Activated T-cell treated with anti-CD3 and anti-CD28 coated beads, Interleukin-2, amount 50 U/mL, for 4 hours (primary cell): ENCODE measurements around the gene MRPL21. TPM values are rescaled to one million over a fixed set of nuclear protein-coding genes. Genes with fewer than 3 reads are reported as not detected.
"Not testable (repeated sequence)": the region's sequence is repeated elsewhere in the genome, so short reads cannot be mapped to it uniquely, and the experiment has no call there.

Source experiments
- ATAC-seq, 2 donors: fragments of 200-7000 bp; cut with Tn5 transposase; one replicate each; pipeline ENCODE4 v1.10.0; 2021
- DNase-seq: peaks from one replicate; pipeline ENCODE4 v3.0.0-alpha.2; 2020
- H3K27me3 Mint-ChIP-seq: one replicate; pipeline ENCODE4 v1.8.0; 2021; ENCODE audit warnings: low read depth, mixed read lengths
- H3K36me3 Mint-ChIP-seq: one replicate; pipeline ENCODE4 v1.8.0; 2022; ENCODE audit warnings: mixed read lengths; ENCODE audit not compliant: insufficient read depth
- H3K4me1 Mint-ChIP-seq: one replicate; pipeline ENCODE4 v1.8.0; 2021; ENCODE audit warnings: low read depth, mixed read lengths
- H3K4me3 Mint-ChIP-seq: one replicate; pipeline ENCODE4 v1.8.0; 2021; ENCODE audit warnings: mild to moderate bottlenecking, moderate library complexity, mixed read lengths
- H3K9me3 Mint-ChIP-seq: one replicate; pipeline ENCODE4 v1.8.0; 2021; ENCODE audit warnings: mixed read lengths
- total RNA-seq, 3 donors: library from RNA; stranded (reverse); gene quantifications; one replicate each; pipeline ENCODE4 v1.2.1, GENCODE V29; 2021

The MRPL21 gene
- total RNA-seq, 3 donors from 2014 or later = 106 to 130 (median 122) TPM

DNA sequence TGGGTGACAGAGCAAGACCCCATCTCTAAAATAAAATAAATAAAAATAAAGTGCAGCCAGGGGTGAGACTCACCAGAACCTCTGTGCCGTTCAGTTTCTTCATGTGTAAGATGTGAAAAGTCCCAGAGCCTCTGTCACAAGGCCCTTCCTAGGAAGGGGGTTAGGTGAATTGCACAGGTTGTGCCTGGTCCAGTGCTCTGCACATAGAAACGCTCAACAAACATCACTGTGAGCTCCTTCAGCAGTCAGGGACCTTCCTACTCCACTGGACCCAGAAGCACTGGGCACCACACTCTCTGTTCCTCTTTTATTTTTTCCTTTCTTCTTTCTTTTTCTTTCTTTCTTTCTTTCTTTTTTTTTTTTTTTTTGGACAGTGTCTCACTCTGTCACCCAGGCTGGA lies 22.3 kb downstream of the MRPL21 start:
- no peak for DNase-seq
- H3K4me3 Mint-ChIP-seq = no peak overlapping the region
- H3K36me3 Mint-ChIP-seq = peaks cover 4% of the 10 kb centered on the region
- no peaks in the 10 kb centered on the region for H3K9me3 Mint-ChIP-seq
- H3K4me1 Mint-ChIP-seq = no peaks in the 10 kb centered on the region
- H3K27me3 Mint-ChIP-seq = no peaks in the 10 kb centered on the region
- ATAC-seq = no peak

DNA sequence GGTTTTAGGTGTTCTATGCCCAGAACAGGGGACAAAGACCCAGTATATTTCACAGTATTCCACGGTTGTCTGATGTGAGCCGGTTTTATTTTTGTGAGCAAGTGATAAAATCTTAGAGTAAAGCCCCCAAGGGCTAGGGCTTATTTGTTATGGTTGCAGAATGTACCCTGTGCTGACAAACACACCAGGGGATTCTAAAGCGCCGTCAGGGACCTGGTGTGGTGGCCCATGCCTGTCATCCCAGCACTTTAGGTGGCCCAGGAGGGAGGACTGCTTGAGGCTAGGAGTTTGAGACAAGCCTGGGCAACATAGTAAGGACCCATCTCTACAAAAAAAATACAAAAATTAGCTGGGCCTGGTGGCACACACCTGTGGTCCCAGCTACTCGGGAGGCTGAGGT lies 22.8 kb downstream of the MRPL21 start:
- Mint-ChIP-seq H3K9me3 (no peaks in the 10 kb centered on the region), H3K4me3 (no peak overlapping the region), H3K4me1 (no peaks in the 10 kb centered on the region), H3K27me3 (no peaks in the 10 kb centered on the region), H3K36me3 (peaks cover 4% of the 10 kb centered on the region)
- DNase-seq (no peak), ATAC-seq (no peak)

- Mint-ChIP-seq H3K27me3 (no peaks in the 10 kb centered on the region), H3K9me3 (no peaks in the 10 kb centered on the region), H3K4me1 (no peaks in the 10 kb centered on the region), H3K36me3 (peaks cover 2% of the 10 kb centered on the region), H3K4me3 (no peak overlapping the region)
- no peak for ATAC-seq
- DNase-seq = no peak
Observed at GRCh38 chr11:68878022-68878421, 25.6 kb downstream of the MRPL21 start.

GRCh38 chr11:68872216-68873003 lies 31.2 kb downstream of the MRPL21 start:
- no peak for ATAC-seq
- DNase-seq = no peak
- no peaks in the 10 kb centered on the region for H3K9me3 Mint-ChIP-seq
- H3K4me1 Mint-ChIP-seq = peaks cover 10% of the 10 kb centered on the region
- H3K36me3 Mint-ChIP-seq = peaks cover 5% of the 10 kb centered on the region
- H3K4me3 Mint-ChIP-seq = no peak overlapping the region
- peaks cover 24% of the 10 kb centered on the region for H3K27me3 Mint-ChIP-seq

GRCh38 chr11:68870470-68870869 lies 33.2 kb downstream of the MRPL21 start:
- H3K4me3 Mint-ChIP-seq = peak overlapping the region; percentile 69
- H3K27me3 Mint-ChIP-seq = peaks cover 24% of the 10 kb centered on the region
- peaks cover 10% of the 10 kb centered on the region for H3K4me1 Mint-ChIP-seq
- DNase-seq (no peak), ATAC-seq (no peak)
- peaks cover 5% of the 10 kb centered on the region for H3K36me3 Mint-ChIP-seq
- H3K9me3 Mint-ChIP-seq = no peaks in the 10 kb centered on the region

GRCh38 chr11:68868221-68868835 lies 35.3 kb downstream of the MRPL21 start:
- peaks cover 10% of the 10 kb centered on the region for H3K4me1 Mint-ChIP-seq
- DNase-seq = no peak
- peaks cover 24% of the 10 kb centered on the region for H3K27me3 Mint-ChIP-seq
- no peak for ATAC-seq
- no peak overlapping the region for H3K4me3 Mint-ChIP-seq
- peaks cover 8% of the 10 kb centered on the region for H3K36me3 Mint-ChIP-seq
- peaks cover 3% of the 10 kb centered on the region for H3K9me3 Mint-ChIP-seq

- H3K9me3 Mint-ChIP-seq = peaks cover 4% of the 10 kb centered on the region
- ATAC-seq (no peak), DNase-seq (no peak)
- peaks cover 10% of the 10 kb centered on the region for H3K4me1 Mint-ChIP-seq
- peaks cover 9% of the 10 kb centered on the region for H3K36me3 Mint-ChIP-seq
- peaks cover 24% of the 10 kb centered on the region for H3K27me3 Mint-ChIP-seq
- H3K4me3 Mint-ChIP-seq = no peak overlapping the region
Observed at GRCh38 chr11:68867066-68867465, 36.6 kb downstream of the MRPL21 start.

GRCh38 chr11:68865241-68865640 lies 38.4 kb downstream of the MRPL21 start:
- Mint-ChIP-seq H3K27me3 (peaks cover 19% of the 10 kb centered on the region), H3K4me1 (peaks cover 10% of the 10 kb centered on the region)

GRCh38 chr11:68863553-68864265 lies 39.9 kb downstream of the MRPL21 start:
- Mint-ChIP-seq H3K4me1 (no peaks in the 10 kb centered on the region), H3K4me3 (no peak overlapping the region), H3K36me3 (peaks cover 6% of the 10 kb centered on the region), H3K27me3 (peaks cover 4% of the 10 kb centered on the region), H3K9me3 (peaks cover 4% of the 10 kb centered on the region)
- no peak for DNase-seq
- ATAC-seq = no peak

More at GRCh38 chr11:68865241-68865640, 38.4 kb downstream of the MRPL21 start:
- no peak for DNase-seq
- no peak for ATAC-seq
- peaks cover 4% of the 10 kb centered on the region for H3K9me3 Mint-ChIP-seq
- peaks cover 9% of the 10 kb centered on the region for H3K36me3 Mint-ChIP-seq
- no peak overlapping the region for H3K4me3 Mint-ChIP-seq

DNA sequence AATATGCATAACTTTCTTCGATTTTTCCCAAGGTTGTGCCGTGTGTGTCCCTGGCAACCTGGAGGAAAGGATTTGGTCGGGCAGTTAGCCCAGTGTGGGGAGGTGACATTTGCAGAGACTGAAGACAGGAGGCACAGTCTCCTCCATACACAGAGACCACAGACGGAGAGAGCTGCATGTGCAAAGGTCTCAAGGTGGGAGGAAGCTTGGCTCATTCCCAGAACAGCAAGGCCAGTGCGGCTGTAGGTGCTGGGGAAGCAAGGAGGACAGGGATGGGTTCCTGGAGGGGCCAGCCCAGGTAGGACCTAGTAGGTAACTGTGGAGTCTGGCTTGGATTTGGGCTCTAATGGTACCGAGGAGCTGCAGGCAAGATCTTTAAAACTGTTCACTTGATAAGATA lies 41.2 kb downstream of the MRPL21 start:
- no peak for DNase-seq
- H3K4me1 Mint-ChIP-seq = no peaks in the 10 kb centered on the region

DNA sequence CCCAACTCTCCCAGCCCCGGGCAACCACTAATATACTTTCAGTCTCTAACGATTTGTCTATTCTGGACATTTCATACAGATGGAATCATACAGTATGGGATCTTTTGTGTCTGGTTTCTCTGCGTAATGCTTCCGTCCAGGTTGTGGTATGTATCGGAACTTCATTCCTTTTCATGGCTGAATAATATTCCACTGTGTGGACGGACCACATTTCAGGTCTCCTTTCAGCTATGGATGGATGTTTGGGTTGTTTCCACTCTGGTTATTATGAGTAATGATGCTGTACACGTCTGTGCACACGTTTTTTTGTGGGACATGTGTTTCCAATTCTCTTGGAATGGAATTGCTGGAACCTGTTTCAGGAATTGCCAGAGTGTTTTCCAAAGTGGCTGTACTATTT lies 44.5 kb downstream of the MRPL21 start:
- peaks cover 4% of the 10 kb centered on the region for H3K9me3 Mint-ChIP-seq
- H3K36me3 Mint-ChIP-seq = peaks cover 4% of the 10 kb centered on the region
- ATAC-seq (no peak), DNase-seq (no peak)
- H3K4me3 Mint-ChIP-seq = no peak overlapping the region
- peaks cover 2% of the 10 kb centered on the region for H3K4me1 Mint-ChIP-seq
- H3K27me3 Mint-ChIP-seq = peaks cover 9% of the 10 kb centered on the region

More for the DNA sequence above, 41.2 kb downstream of the MRPL21 start:
- Mint-ChIP-seq H3K36me3 (peaks cover 4% of the 10 kb centered on the region), H3K27me3 (no peaks in the 10 kb centered on the region), H3K4me3 (no peak overlapping the region), H3K9me3 (peaks cover 4% of the 10 kb centered on the region)
- no peak for ATAC-seq

DNA sequence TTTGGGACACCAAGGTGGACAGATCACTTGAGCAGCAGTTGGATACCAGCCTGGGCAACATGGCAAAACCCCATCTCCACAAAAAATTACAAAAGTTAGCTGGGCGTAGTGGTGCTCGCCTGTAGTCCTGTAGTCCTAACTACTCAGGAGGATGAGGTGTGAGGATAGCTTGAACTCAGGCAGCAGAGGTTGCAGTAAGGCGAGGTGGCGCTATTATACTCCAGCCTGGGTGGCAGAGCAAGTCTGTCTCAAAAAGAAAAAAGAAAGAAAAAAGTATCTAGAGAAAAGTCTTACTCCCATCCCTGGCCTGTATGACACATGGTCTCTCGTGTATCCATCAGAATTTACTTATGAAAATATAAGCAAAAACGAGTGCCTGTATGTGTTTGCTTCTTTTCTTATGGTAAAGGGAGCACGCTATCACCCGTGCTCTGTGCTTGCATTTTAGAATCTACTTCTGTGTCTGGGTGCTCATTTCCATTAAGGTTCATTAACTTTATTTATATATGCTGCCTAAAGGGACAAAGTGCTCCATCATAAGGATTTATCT lies 46.5 kb downstream of the MRPL21 start:
- ATAC-seq = no peak
- no peaks in the 10 kb centered on the region for H3K36me3 Mint-ChIP-seq
- no peaks in the 10 kb centered on the region for H3K9me3 Mint-ChIP-seq
- no peak for DNase-seq
- peaks cover 26% of the 10 kb centered on the region for H3K27me3 Mint-ChIP-seq
- H3K4me3 Mint-ChIP-seq = no peak overlapping the region
- H3K4me1 Mint-ChIP-seq = peaks cover 2% of the 10 kb centered on the region

DNA sequence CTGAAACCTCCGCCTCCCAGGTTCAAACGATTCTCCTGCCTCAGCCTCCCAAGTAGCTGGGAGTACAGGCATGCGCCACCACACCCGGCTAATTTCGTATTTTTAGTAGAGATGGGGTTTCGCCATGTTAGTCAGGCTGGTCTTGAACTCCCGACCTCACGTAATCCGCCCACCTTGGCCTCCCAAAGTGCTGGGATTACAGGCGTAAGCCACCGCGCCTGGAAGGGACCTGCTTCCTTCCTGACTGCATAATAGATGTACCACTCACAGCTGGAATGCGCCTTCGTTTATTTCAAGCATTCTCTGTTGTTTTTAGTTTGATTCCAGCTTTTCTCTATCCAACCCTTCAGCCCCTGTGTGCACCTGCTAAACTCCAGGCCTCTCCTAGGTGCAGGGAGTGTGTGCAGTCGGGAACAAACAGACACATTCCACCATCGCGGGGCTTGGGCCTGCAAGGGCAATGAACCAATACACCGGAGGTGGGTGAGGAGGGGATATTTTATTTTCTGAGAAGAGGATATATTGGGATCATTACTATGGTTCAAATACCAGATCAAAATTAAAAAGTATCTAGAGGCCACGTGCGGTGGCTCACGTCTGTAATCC lies 47.1 kb downstream of the MRPL21 start:
- H3K27me3 Mint-ChIP-seq = peaks cover 29% of the 10 kb centered on the region
- not testable (repeated sequence) for H3K4me3 Mint-ChIP-seq, H3K9me3 Mint-ChIP-seq, H3K36me3 Mint-ChIP-seq, DNase-seq, ATAC-seq, H3K4me1 Mint-ChIP-seq
